IMR-90 (cell line): ENCODE results near the gene TNFRSF1A. TPM values are rescaled to one million over a fixed set of nuclear protein-coding genes. Genes with fewer than 3 reads are reported as not detected.

Experiments used
- ATAC-seq: fragments of 200-7000 bp; cut with Tn5 transposase; 2 replicates; pipeline ENCODE4 v1.9.1; 2020; ENCODE audit warnings: low read depth, mild to moderate bottlenecking, moderate library complexity
- BruUV-seq: library from RNA; stranded (reverse); fragments of 400-500 nt; replicated peaks from 2 replicates; lab custom pipeline; 2021; lab: Mats Ljungman, UMichigan
- CTCF ChIA-PET: fragments of 300-600 bp; formaldehyde crosslinking; extraction: SDS; loops from one replicate; lab custom pipeline; 2021; ENCODE audit warnings: antibody characterized with exemption; lab: Yijun Ruan, JAX
- POLR2A ChIA-PET: fragments of 300-600 bp; sonication (Branson Sonifier 250); formaldehyde crosslinking; loops from one replicate; lab custom pipeline; 2022; ENCODE audit warnings: antibody characterized with exemption; ENCODE audit not compliant: unreplicated experiment; lab: Charles Lee
- DNase-seq: peaks from one replicate; pipeline ENCODE4 v3.0.0; 2013
- H2AFZ ChIP-seq: replicated peaks from 2 replicates; pipeline ENCODE3; 2013; ENCODE audit warnings: low read length, mild to moderate bottlenecking; ENCODE audit not compliant: poor library complexity
- H2AK5ac ChIP-seq: 2 replicates; pipeline ENCODE4 v1.6.1; 2013; ENCODE audit warnings: low read depth, low read length, inconsistent platforms
- H2AK9ac ChIP-seq: replicated peaks from 2 replicates; pipeline ENCODE3; 2013; ENCODE audit warnings: mild to moderate bottlenecking, low read depth, low read length, moderate library complexity; ENCODE audit not compliant: poor library complexity
- H2BK120ac ChIP-seq: 2 replicates; pipeline ENCODE4 v1.6.1; 2013; ENCODE audit warnings: low read depth, low read length, inconsistent platforms
- H2BK15ac ChIP-seq: 3 replicates; pipeline ENCODE4 v1.6.1; 2013; ENCODE audit warnings: low read depth, low read length, inconsistent platforms
- H2BK20ac ChIP-seq: 2 replicates; pipeline ENCODE4 v1.6.1; 2013; ENCODE audit warnings: low read depth, mild to moderate bottlenecking, inconsistent platforms, low read length, moderate library complexity
- H2BK5ac ChIP-seq: 2 replicates; pipeline ENCODE4 v1.6.1; 2013; ENCODE audit warnings: mild to moderate bottlenecking, low read depth, low read length, inconsistent platforms; ENCODE audit not compliant: poor library complexity, severe bottlenecking
- H3K14ac ChIP-seq: replicated peaks from 2 replicates; pipeline ENCODE4 v1.6.1; 2013; ENCODE audit warnings: low read depth, low read length, inconsistent platforms
- H3K18ac ChIP-seq: 2 replicates; pipeline ENCODE4 v1.6.1; 2013; ENCODE audit warnings: low read depth, low read length, control low read depth
- H3K23ac ChIP-seq: 2 replicates; pipeline ENCODE4 v1.6.1; 2013; ENCODE audit warnings: low read depth, low read length, inconsistent platforms
- H3K27ac ChIP-seq: 2 replicates; pipeline ENCODE4 v1.5.1; 2013; ENCODE audit warnings: mild to moderate bottlenecking, control low read depth, low read length; ENCODE audit not compliant: insufficient read depth
- H3K27me3 ChIP-seq: 2 replicates; pipeline ENCODE4 v1.6.1; 2013; ENCODE audit warnings: low read length; ENCODE audit not compliant: control insufficient read depth, insufficient read depth
- H3K36me3 ChIP-seq: 2 replicates; pipeline ENCODE4 v1.6.1; 2013; ENCODE audit warnings: low read length, mixed read lengths; ENCODE audit not compliant: control insufficient read depth, insufficient read depth
- H3K4ac ChIP-seq: 2 replicates; pipeline ENCODE4 v1.6.1; 2013; ENCODE audit warnings: low read depth, low read length, inconsistent platforms
- H3K4me1 ChIP-seq: 2 replicates; pipeline ENCODE4 v1.6.1; 2013; ENCODE audit warnings: low read length, mixed read lengths; ENCODE audit not compliant: control insufficient read depth, insufficient read depth
- H3K4me2 ChIP-seq: 2 replicates; pipeline ENCODE4 v1.6.1; 2013; ENCODE audit warnings: low read depth, mild to moderate bottlenecking, control low read depth, low read length, moderate library complexity
- H3K4me3 ChIP-seq: 2 replicates; pipeline ENCODE4 v1.5.1; 2013; ENCODE audit warnings: low read depth, mild to moderate bottlenecking, control low read depth, low read length, moderate library complexity; ENCODE audit not compliant: insufficient read depth
- H3K56ac ChIP-seq: 2 replicates; pipeline ENCODE4 v1.6.1; 2013; ENCODE audit warnings: low read length, inconsistent platforms; ENCODE audit not compliant: insufficient read depth; ENCODE audit errors: extremely low read depth
- H3K79me1 ChIP-seq, 2 experiments: 2 replicates each; pipeline ENCODE4 v1.6.1; 2013; ENCODE audit warnings: low read length in 2 of 2, inconsistent platforms in 1 of 2, low read depth in 1 of 2
- H3K9ac ChIP-seq: 2 replicates; pipeline ENCODE4 v1.6.1; 2013; ENCODE audit warnings: low read depth, low read length, control low read depth
- H3K9me1 ChIP-seq: 2 replicates; pipeline ENCODE4 v1.6.1; 2013; ENCODE audit warnings: low read length, inconsistent platforms; ENCODE audit not compliant: insufficient read depth
- H3K9me3 ChIP-seq: 2 replicates; pipeline ENCODE4 v1.6.1; 2013; ENCODE audit warnings: low read length; ENCODE audit not compliant: control insufficient read depth, insufficient read depth
- H4K20me1 ChIP-seq: 2 replicates; pipeline ENCODE4 v1.6.1; 2013; ENCODE audit warnings: low read length, inconsistent platforms; ENCODE audit not compliant: insufficient read depth
- H4K5ac ChIP-seq: 2 replicates; pipeline ENCODE4 v1.6.1; 2013; ENCODE audit warnings: mild to moderate bottlenecking, low read depth, low read length, control low read depth
- H4K8ac ChIP-seq, 2 experiments: 2 replicates each; pipeline ENCODE4 v1.6.1; 2013; ENCODE audit warnings: low read depth in 2 of 2, low read length in 2 of 2, control low read depth in 1 of 2, inconsistent platforms in 1 of 2
- H4K91ac ChIP-seq: 2 replicates; pipeline ENCODE4 v1.6.1; 2013; ENCODE audit warnings: low read depth, low read length, inconsistent platforms; ENCODE audit not compliant: insufficient read depth
- BHLHE40 ChIP-seq: fragments of 150-350 bp; IDR thresholded peaks from 2 replicates; pipeline ENCODE4 v1.6.1; 2016; ENCODE audit warnings: mild to moderate bottlenecking, low read depth, low read length
- CEBPB ChIP-seq: IDR thresholded peaks from 2 replicates; pipeline ENCODE4 v1.6.1; 2012; ENCODE audit warnings: low read depth, low read length, improper control_type of control experiment
- CHD1 ChIP-seq: IDR thresholded peaks from 2 replicates; pipeline ENCODE4 v1.6.1; 2012; ENCODE audit warnings: low read depth, low read length, improper control_type of control experiment
- CTCF ChIP-seq: conservative IDR thresholded peaks from 2 replicates; pipeline ENCODE4 v1.5.1; 2012; ENCODE audit warnings: mild to moderate bottlenecking, low read depth, low read length, improper control_type of control experiment
- FOS ChIP-seq: fragments of 150-350 bp; IDR thresholded peaks from 2 replicates; pipeline ENCODE4 v1.6.1; 2016; ENCODE audit warnings: low read depth, low read length
- MXI1 ChIP-seq: IDR thresholded peaks from 2 replicates; pipeline ENCODE4 v1.6.1; 2012; ENCODE audit warnings: low read depth, mild to moderate bottlenecking, low read length, moderate library complexity, borderline replicate concordance
- NFE2L2 ChIP-seq: fragments of 150-350 bp; IDR thresholded peaks from 2 replicates; pipeline ENCODE4 v1.6.1; 2016; ENCODE audit warnings: low read depth, mild to moderate bottlenecking, low read length
- RAD21 ChIP-seq: IDR thresholded peaks from 2 replicates; pipeline ENCODE4 v1.6.1; 2012; ENCODE audit warnings: low read length, improper control_type of control experiment
- RCOR1 ChIP-seq: IDR thresholded peaks from 2 replicates; pipeline ENCODE4 v1.6.1; 2012; ENCODE audit warnings: mild to moderate bottlenecking, low read length, improper control_type of control experiment; ENCODE audit not compliant: insufficient replicate concordance
- RFX5 ChIP-seq: IDR thresholded peaks from 2 replicates; pipeline ENCODE4 v1.8.0; 2012; ENCODE audit warnings: low read depth, mild to moderate bottlenecking, low read length, moderate library complexity
- SMC3 ChIP-seq: fragments of 150-350 bp; IDR thresholded peaks from 2 replicates; pipeline ENCODE4 v1.6.1; 2016; ENCODE audit warnings: low read depth, mild to moderate bottlenecking, antibody characterized with exemption, low read length, moderate library complexity
- USF2 ChIP-seq: fragments of 150-350 bp; IDR thresholded peaks from 2 replicates; pipeline ENCODE4 v1.6.1; 2017; ENCODE audit warnings: mild to moderate bottlenecking, antibody characterized with exemption, low read length, low read depth
- WGBS, 2 experiments: methylation state at CpG; one replicate each; pipeline versions ENCODE4 v1.1.5 to v1.1.7; 2013; ENCODE audit warnings: missing lambda C conversion rate in 2 of 2; ENCODE audit not compliant: insufficient read length in 1 of 2; ENCODE audit errors: extremely low coverage in 2 of 2; 5-methylcytosine and 5-hydroxymethylcytosine counted together
- dilution Hi-C: fragments of 300-500 bp; cut with HindIII; formaldehyde crosslinking; loops from one replicate; pipeline ENCODE4 v1.14.3; 2018; ENCODE audit warnings: low sequenced_read_pairs; ENCODE audit not compliant: unreplicated experiment
- in situ Hi-C: fragments of 300-500 bp; cut with MboI; formaldehyde crosslinking; loops from 3 replicates; pipeline ENCODE4 v1.14.3; 2019; ENCODE audit warnings: low sequenced_read_pairs, inconsistent platforms, mixed read lengths
- intact Hi-C: fragments of 100-400 bp; cut with micrococcal nuclease; formaldehyde crosslinking; loops from 2 replicates; pipeline ENCODE4 v1.10.0; 2022
- polyA plus RNA-seq, 3 experiments: library from polyadenylated mRNA; depleted of rRNA; stranded (reverse); fragments of >200 nt; gene quantifications; 2 replicates each; pipeline ENCODE4 v1.2.3, GENCODE V29; 2012; ENCODE audit warnings: low replicate concordance in 1 of 3
- total RNA-seq: library from RNA; depleted of rRNA; stranded (reverse); fragments of >200 nt; gene quantifications from 2 replicates; pipeline ENCODE4 v1.2.3, GENCODE V29; 2012

The TNFRSF1A gene
- total and polyA plus RNA-seq, 2 of the 4 experiments (the other 2 are of a cell fraction), result 79.6 to 136 TPM

- Histone ChIP-seq H4K5ac (no peak overlapping the region), H2AK5ac (no peak overlapping the region), H3K4me3 (no peak overlapping the region), H4K8ac (no peak overlapping the region), H3K36me3 (no peaks in the 10 kb centered on the region), H4K91ac (no peak overlapping the region), H3K23ac (no peak overlapping the region), H2BK15ac (no peak overlapping the region), H3K27me3 (peaks cover 9% of the 10 kb centered on the region), H3K9me3 (no peaks in the 10 kb centered on the region), H2BK120ac (no peak overlapping the region), H2BK5ac (no peak overlapping the region), H3K4me2 (no peak overlapping the region), H3K4ac (no peak overlapping the region), H3K56ac (no peak overlapping the region), H2AFZ (no peak overlapping the region), H4K20me1 (no peaks in the 10 kb centered on the region), H3K27ac (no peak overlapping the region), H3K14ac (no peak overlapping the region), H3K18ac (no peak overlapping the region), H2AK9ac (no peak overlapping the region), H3K79me1 (no peaks in the 10 kb centered on the region), H3K4me1 (peaks cover 4% of the 10 kb centered on the region; the same call in 1 of the 2 replicates), H3K9ac (no peak overlapping the region), H2BK20ac (no peak overlapping the region), H3K9me1 (no peaks in the 10 kb centered on the region)
- DNase-seq (no peak), ATAC-seq (no peak)
- dilution Hi-C loops, result no loop called here
- no TSS peak for BruUV-seq
- CTCF ChIA-PET, result no interaction called here
- intact Hi-C loops, result no loop called here
- POLR2A ChIA-PET, result no interaction called here
- TF ChIP-seq SMC3 (no peak), RFX5 (no peak), FOS (no peak), NFE2L2 (no peak), CHD1 (no peak), CTCF (no peak), BHLHE40 (no peak), USF2 (no peak), MXI1 (no peak), RCOR1 (no peak), RAD21 (no peak), CEBPB (no peak)
- WGBS, 2 experiments, result 90% methylated on average over 3 of the region's 10 CpGs; no CpG with 5 or more reads in 1 of the 2 experiments
- in situ Hi-C loops, result no loop called here
Observed at GRCh38 chr12:6354495-6355393, 12.9 kb upstream of the TNFRSF1A start.
